HG03097 (cell line): ENCODE measurements around the gene PLPP1.

Source experiments
- ATAC-seq: cut with Tn5 transposase; IDR thresholded peaks from one replicate; pipeline ENCODE4 v1.9.1; 2021; ENCODE audit not compliant: unreplicated experiment, low FRiP score

PLPP1 gene

GRCh38 chr5:55415071-55415470 lies 119.7 kb downstream of the PLPP1 start:
- no peak for ATAC-seq

GRCh38 chr5:55413644-55414043 lies 121.1 kb downstream of the PLPP1 start:
- ATAC-seq: no peak

- ATAC-seq: no peak
Observed at GRCh38 chr5:55411876-55412275, 122.9 kb downstream of the PLPP1 start.

- no peak for ATAC-seq
Observed at GRCh38 chr5:55410845-55411244, 123.9 kb downstream of the PLPP1 start.

GRCh38 chr5:55409775-55410174 lies 125.0 kb downstream of the PLPP1 start:
- no peak for ATAC-seq

- ATAC-seq: no peak
Observed at GRCh38 chr5:55407984-55408383, 126.8 kb downstream of the PLPP1 start.

GRCh38 chr5:55407059-55407684 lies 127.6 kb downstream of the PLPP1 start:
- ATAC-seq: no peak

GRCh38 chr5:55406292-55406691 lies 128.5 kb downstream of the PLPP1 start:
- no peak for ATAC-seq

GRCh38 chr5:55402199-55402598 lies 132.6 kb downstream of the PLPP1 start:
- no peak for ATAC-seq

- ATAC-seq: no peak
Observed at GRCh38 chr5:55393501-55394175, 141.1 kb downstream of the PLPP1 start.

- no peak for ATAC-seq
Observed at GRCh38 chr5:55392669-55393068, 142.1 kb downstream of the PLPP1 start.

GRCh38 chr5:55391707-55392106 lies 143.1 kb downstream of the PLPP1 start:
- no peak for ATAC-seq

GRCh38 chr5:55387865-55388264 lies 146.9 kb downstream of the PLPP1 start:
- ATAC-seq: no peak

- no peak for ATAC-seq
Observed at GRCh38 chr5:55386356-55386755, 148.4 kb downstream of the PLPP1 start.

GRCh38 chr5:55385846-55386245 lies 148.9 kb downstream of the PLPP1 start:
- no peak for ATAC-seq

- no peak for ATAC-seq
Observed at GRCh38 chr5:55385227-55385626, 149.5 kb downstream of the PLPP1 start.

GRCh38 chr5:55384072-55384471 lies 150.7 kb downstream of the PLPP1 start:
- no peak for ATAC-seq

- no peak for ATAC-seq
Observed at GRCh38 chr5:55383254-55383653, 151.5 kb downstream of the PLPP1 start.

GRCh38 chr5:55377810-55378209 lies 157.0 kb downstream of the PLPP1 start:
- ATAC-seq: no peak
